GM12892 (cell line): Measurements from ENCODE around the gene MINDY3.
"Not testable (repeated sequence)": the region's sequence is repeated elsewhere in the genome, so short reads cannot be mapped to it uniquely, and the experiment has no call there.

Source experiments
- DNase-seq: peaks from one replicate; pipeline ENCODE4 v3.0.0; 2011; ENCODE audit not compliant: insufficient read length
- FAIRE-seq: peaks from 2 replicates; lab custom pipeline; 2011; peaks lifted over from hg19 to GRCh38; lab: Jason Lieb, UNC
- POLR2A ChIP-seq: IDR thresholded peaks from 2 replicates; pipeline ENCODE4 v1.6.1; 2011; ENCODE audit warnings: low read depth, low read length, control low read depth
- POLR2AphosphoS5 ChIP-seq: IDR thresholded peaks from 2 replicates; pipeline ENCODE4 v1.6.1; 2011; ENCODE audit warnings: low read depth, low read length, control low read depth
- TAF1 ChIP-seq: IDR thresholded peaks from 2 replicates; pipeline ENCODE4 v1.6.1; 2011; ENCODE audit warnings: low read depth, mild to moderate bottlenecking, control low read depth, low read length, borderline replicate concordance

MINDY3 gene

GRCh38 chr10:15868006-15868405, 7.7 kb upstream of the MINDY3 start:
- TF ChIP-seq POLR2A: no peak
- no peak for TF ChIP-seq TAF1
- TF ChIP-seq POLR2AphosphoS5: no peak
- FAIRE-seq (no peak), DNase-seq (no peak)

GRCh38 chr10:15865304-15865703, 5.0 kb upstream of the MINDY3 start:
- no peak for TF ChIP-seq POLR2A
- no peak for TF ChIP-seq POLR2AphosphoS5
- no peak for TF ChIP-seq TAF1
- FAIRE-seq (no peak), DNase-seq (no peak)

GRCh38 chr10:15864419-15864818, 4.1 kb upstream of the MINDY3 start:
- FAIRE-seq (no peak), DNase-seq (no peak)
- TF ChIP-seq POLR2AphosphoS5 (no peak), TAF1 (no peak), POLR2A (no peak)

GRCh38 chr10:15863733-15864132, 3.4 kb upstream of the MINDY3 start:
- DNase-seq: no peak
- FAIRE-seq: no peak
- TF ChIP-seq POLR2A: no peak
- TF ChIP-seq TAF1: no peak
- no peak for TF ChIP-seq POLR2AphosphoS5

GRCh38 chr10:15863323-15863722, 3.0 kb upstream of the MINDY3 start:
- no peak for DNase-seq
- no peak for FAIRE-seq
- TF ChIP-seq POLR2A (no peak), TAF1 (no peak), POLR2AphosphoS5 (no peak)

GRCh38 chr10:15860692-15861201, 440 bp upstream of the MINDY3 start:
- FAIRE-seq (peak; percentile 27), DNase-seq (no peak)
- TF ChIP-seq POLR2AphosphoS5 (no peak), TAF1 (no peak), POLR2A (no peak)

GRCh38 chr10:15859509-15859905, 800 bp downstream of the MINDY3 start:
- TF ChIP-seq POLR2A (no peak), POLR2AphosphoS5 (no peak)

GRCh38 chr10:15858861-15859281, 1.4 kb downstream of the MINDY3 start:
- TF ChIP-seq TAF1: no peak
- TF ChIP-seq POLR2A: no peak
- TF ChIP-seq POLR2AphosphoS5: no peak
- FAIRE-seq (no peak), DNase-seq (no peak)

More at GRCh38 chr10:15859509-15859905, 800 bp downstream of the MINDY3 start:
- FAIRE-seq (no peak), DNase-seq (peak; percentile 22)

GRCh38 chr10:15857107-15857575, 3.2 kb downstream of the MINDY3 start:
- TF ChIP-seq POLR2AphosphoS5: no peak

GRCh38 chr10:15856328-15857015, 3.8 kb downstream of the MINDY3 start:
- FAIRE-seq: peak; percentile 30
- no peak for DNase-seq
- TF ChIP-seq POLR2A: no peak
- TF ChIP-seq TAF1: no peak
- no peak for TF ChIP-seq POLR2AphosphoS5

More at GRCh38 chr10:15857107-15857575, 3.2 kb downstream of the MINDY3 start:
- DNase-seq: no peak
- no peak for FAIRE-seq

- TF ChIP-seq POLR2A: no peak
- TF ChIP-seq POLR2AphosphoS5: no peak
- TF ChIP-seq TAF1: no peak
- DNase-seq: no peak
- no peak for FAIRE-seq
Observed at GRCh38 chr10:15853800-15854199, 6.5 kb downstream of the MINDY3 start.

GRCh38 chr10:15852111-15852557, 8.2 kb downstream of the MINDY3 start:
- DNase-seq (no peak), FAIRE-seq (no peak)
- TF ChIP-seq TAF1: no peak
- no peak for TF ChIP-seq POLR2A
- TF ChIP-seq POLR2AphosphoS5: no peak

GRCh38 chr10:15850337-15850978, 9.8 kb downstream of the MINDY3 start:
- DNase-seq, FAIRE-seq: not testable (repeated sequence)
